ENCODE results near the gene OTUD5.

OTUD5 gene

GRCh38 chrX:48937054-48937907 is 20.1 kb downstream of the OTUD5 start:
- DNase-seq: peak; percentile 79

DNA sequence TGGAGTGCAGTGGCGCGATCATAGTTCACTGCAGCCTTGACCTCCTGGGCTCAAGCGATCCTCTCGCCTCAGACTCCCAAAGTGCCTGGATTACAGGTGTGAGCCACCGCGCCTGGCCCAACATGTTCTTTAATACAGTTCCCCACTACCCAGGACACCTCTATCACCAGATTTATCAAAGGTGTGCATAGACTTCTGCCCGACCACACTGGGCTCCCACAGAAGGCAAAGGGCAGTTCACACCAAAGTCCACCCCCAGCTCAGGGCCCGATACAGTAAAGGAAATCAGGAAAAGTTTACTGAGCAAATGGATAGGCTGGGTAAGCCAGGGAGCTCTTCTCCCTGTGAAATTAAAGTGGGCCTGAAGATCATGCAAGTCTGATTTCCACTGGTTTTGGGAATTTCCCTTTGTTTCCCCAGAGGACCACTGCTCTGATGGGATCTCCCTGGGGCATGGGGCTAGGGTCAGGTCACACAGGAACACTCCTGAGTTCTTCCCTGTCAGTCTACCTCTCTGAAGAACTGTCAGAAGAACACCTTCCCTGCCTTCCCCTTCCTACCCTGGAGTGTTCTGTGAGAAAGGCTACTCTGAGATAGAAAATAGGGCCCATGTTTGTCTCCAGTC is 20.9 kb downstream of the OTUD5 start:
- no peak for DNase-seq

DNA sequence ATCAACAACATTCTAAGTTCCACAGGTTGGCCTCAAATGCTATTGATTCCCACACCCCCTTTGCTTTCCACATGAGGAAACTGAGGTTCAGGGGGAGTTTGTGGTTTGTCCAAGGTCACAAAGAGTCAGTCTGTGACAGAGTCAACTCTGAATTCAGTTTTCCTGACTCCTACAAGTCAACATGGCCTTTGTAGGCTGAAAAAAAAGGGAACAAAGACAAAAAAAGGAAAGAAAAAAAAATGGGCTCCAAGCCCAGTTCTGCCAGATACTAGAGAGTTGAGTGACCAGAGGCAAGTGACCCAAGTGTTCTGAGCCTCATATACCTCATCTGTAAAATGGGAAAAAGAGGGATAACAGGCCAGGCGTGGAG is 22.1 kb downstream of the OTUD5 start:
- DNase-seq: no peak

DNA sequence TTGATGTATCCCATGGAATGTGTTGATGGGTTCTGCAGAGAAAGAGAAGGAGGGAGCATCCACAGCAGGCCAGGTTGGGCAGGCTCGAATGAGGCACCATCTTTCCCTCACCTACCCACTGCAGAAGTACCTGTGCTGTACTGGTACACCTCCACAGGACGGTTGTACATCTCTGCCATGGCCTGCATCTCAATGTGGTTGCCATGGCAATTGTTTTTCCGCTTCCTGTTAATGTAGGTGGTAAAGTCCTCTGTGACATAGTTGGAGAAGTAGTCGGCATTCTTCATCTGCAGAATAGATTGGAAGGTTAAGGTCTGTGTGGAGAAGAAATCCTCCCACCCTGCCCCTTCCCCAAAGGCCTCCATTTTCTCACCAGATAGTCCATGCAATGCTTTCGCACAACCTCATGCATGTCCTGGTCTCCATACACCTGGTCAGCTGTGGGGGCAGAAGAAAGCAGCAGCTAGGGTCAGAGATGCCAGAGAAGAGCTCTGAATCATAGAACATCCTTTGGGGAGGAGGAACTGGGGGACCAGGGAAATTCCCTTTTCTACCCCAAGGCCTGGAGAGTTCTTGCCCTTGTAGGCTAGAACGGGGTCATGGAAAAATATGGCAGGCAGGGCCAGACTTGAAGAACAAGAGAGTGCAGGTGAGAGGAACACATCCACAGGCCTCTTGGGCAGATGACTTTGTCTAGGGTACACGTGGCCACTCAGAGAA is 22.7 kb downstream of the OTUD5 start:
- DNase-seq: no peak

DNA sequence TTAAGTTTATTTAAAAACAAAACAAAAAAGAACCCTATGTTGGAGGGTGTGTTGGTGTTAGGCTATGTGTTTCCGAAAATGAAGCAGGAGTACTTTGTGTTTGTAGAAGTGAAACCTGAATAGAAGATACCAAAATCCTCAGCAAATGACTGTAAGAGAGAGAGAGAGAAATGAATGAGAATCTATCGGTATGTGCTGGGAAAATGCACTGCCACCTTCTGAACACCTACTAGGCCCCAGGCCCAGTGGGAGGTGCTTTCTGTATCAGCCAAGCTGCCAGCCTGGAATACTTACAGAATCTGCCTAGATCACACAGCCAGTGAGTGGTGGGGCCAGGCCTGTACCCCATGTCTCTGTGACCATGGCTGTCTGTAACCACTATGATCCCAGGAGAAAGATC is 23.6 kb downstream of the OTUD5 start:
- DNase-seq: no peak

DNA sequence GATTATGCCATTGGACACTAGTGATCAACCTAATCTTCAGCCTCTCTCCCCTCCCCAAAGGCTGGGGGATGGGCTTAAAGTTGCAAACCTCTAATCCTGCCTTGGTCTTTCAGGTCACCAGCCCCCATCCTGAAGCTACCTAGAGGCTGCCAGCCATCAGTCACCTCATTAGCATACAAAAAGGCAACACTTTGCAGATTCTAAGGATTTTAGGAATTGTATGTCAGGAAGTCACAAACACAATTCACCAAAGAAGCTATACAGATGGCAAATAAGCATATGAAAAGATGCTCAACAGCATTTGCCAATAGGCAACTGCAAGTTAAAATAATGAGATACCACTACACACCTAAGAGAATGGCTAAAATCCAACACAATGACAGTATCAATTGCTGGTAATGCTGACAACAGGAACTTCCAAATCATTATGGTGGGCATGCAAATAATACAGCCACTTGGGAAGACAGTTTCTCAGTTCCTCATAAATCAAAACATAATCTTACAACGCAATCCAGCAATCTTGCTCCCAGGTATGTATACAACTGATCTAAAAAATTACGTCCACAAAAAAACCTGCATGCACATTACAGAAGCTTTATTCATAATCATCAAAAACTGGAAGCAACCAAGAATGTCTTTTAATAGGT is 29.5 kb downstream of the OTUD5 start:
- no peak for DNase-seq

GRCh38 chrX:48927123-48927522 is 30.3 kb downstream of the OTUD5 start:
- no peak for DNase-seq

DNA sequence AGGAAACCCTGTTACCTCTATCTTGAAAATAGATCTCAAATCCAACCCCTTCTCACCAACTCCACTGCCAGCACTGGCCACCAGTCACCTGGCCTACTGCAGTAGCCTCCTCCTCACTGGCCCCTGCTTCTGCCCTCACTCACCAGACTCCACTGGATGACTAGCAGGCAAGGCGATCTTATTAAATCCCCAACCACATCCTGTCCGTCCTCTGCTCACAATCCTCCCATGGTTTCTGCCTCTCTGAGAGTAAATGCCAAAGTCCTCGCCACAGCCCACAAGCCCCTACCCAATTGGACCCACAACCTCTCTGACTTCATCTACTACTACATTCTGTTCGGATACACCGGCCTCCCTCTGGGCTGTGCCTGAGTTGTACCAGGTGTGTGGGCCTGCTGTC is 33.1 kb downstream of the OTUD5 start:
- DNase-seq: no peak

DNA sequence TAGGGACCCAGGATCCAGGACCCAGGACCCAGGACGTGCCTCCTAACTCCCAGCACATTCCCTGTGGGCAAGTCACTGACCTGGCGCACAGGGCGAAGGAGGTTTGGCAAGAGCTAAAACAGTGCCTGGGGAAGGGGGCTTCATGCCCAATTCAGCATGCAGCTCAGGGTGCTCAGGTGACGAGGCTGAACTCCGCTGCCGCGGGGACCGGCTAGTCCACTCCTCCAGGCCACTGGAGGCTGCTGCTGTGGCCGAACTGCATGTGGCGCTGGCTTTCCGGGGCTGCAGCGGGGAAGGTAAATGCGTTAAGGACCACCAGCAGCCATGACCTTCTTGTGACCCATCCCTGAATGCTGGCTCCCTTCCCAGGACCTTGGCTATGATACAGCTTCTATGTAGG is 33.6 kb downstream of the OTUD5 start:
- DNase-seq: no peak

- no peak for DNase-seq
Observed at GRCh38 chrX:48920718-48921104, 36.7 kb downstream of the OTUD5 start.

DNA sequence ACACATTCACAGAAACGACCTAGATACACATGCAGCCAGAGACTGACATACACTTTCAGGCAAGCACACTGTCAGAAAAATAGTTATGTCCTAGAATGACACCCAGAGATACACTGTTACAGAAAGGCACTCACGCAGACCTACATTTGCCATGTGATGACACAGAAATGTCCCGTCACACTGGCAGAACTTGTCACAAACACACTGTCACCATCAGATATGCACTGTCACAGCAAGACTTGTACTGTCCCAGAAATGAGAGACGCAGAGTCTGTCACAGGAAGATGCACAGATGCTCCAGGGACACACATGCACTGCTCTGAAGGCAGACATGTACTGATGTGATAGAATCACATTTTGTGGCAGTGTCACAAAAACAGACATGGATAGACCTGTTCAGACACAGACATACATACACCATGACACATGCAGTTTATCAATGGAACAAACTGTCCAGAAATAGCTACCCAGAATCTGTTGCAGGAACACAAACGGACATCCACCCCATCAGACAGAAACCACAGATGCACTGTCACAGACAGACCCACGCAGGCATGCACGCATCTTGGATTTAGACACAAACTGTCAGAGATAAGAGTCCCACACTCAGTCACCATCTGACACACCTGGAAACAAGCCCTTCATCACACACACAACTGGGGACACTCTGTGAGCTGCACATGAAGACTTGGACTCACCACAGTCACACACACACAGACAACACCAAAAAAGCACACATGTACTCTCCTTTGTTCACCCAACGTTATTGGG is 37.3 kb downstream of the OTUD5 start:
- DNase-seq: no peak

GRCh38 chrX:48919360-48919841 is 38.0 kb downstream of the OTUD5 start:
- DNase-seq: no peak

GRCh38 chrX:48918643-48919340 is 38.6 kb downstream of the OTUD5 start, which contains the start of gene PIM2:
TSS of gene PIM2 (minus strand) at chrX:48919024. CDS start at chrX:48918834, 190 bp downstream.
- peak; percentile 82 for DNase-seq

DNA sequence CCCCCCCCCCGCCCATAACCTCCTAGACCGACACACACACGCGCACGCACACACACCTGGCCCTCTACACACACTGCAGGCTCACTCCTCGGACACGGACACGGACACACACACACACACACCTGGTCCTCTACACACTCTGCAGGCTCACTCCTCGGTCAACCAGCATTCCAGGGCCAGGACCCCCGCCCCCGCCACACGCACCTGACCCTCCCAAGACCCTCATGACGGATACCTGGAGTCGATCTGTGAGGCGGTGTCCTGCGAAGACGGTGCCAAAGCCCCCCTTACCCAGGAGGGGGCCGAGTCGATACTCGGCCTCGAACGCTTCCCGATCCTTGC is 39.1 kb downstream of the OTUD5 start:
- DNase-seq: no peak

DNA sequence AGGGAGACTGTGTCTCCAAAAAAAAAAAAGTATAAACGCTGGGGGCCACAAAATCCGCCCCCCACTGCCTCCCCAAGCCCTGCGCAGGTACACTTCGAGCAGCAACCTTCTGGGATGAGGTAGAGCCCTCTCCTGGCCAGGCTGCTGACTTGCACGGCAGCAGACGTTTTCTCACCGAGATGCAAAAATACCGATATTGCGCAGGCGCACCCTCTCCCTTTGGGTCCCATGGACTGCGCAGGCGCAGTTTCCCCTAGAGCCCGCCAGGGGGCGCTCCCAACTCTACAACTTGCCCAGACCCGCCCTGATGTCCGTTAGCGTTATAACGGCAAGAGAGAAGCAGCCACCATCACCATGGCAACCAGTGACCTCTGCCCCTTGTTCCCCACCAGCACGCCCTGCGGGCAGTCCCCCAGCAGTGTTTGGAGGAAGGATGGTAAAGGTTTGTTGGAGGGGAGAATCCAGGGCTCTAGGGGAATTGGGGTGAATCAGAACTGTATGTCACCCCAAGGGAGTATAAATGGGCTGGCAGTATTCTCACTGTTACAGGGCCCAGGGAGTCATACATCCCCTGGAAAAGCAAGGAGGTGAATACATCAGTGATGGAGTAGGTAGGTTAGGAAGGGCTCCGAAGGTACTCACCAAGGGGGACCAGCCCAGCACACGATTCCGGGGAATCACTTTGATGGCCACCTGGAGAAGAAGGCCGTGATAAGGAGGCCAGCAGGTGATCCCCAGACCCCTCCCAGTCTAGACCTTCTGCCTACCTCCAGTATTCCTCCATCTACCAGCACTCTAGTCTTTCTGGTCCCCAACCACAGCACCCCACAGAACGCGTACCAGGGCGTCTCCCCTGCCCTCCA is 40.0 kb downstream of the OTUD5 start:
- DNase-seq: peak; percentile 80

- no peak for DNase-seq
Observed at GRCh38 chrX:48914593-48915493, 42.6 kb downstream of the OTUD5 start.

GRCh38 chrX:48913605-48914366 is 43.6 kb downstream of the OTUD5 start:
- DNase-seq: no peak

DNA sequence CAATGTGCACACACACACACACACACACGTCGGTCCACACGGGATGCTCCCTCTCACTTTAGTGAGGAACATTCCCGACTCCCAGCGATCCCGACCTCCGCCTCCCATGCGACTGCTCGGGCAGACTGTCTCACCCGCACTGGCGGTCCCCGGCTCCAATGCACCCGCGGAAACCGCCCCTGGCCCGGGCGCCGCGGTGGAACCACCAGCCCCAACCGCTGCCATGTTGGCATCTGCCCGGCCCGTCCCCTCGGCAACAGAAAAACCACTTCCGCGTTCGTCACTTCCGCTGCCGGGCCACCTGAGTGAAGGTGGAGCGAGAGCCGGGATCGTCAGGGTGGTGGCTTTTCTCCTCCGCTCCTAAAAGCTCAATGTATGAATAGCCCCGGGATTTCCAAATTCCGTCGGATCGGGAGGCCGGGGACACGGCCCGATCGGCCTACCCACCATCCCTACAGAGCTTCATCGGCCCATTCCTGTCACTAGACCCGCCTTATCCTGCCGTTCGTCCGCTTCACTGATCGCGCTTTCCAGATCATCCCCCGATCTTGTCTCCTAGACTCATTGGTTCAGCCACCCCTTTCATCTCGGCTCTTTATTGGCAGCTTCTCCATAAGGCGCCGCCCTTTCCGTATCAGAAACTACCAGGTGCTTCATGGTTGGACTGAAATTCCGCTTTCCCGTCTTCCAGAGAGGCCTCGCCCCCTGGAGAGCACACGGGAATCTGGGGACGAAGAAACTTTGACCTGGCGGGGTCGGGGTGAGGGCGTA is 45.8 kb downstream of the OTUD5 start, which contains the start of gene SLC35A2:
SLC35A2 (minus strand) TSS at position 235 of the 771 bp plus-strand sequence; CDS start at position 225, 10 bp downstream.
- peak; percentile 87 for DNase-seq
